GM19193 (cell line): Measurements from ENCODE around the gene KCNA5.

Experiments
- POLR2A ChIP-seq: IDR thresholded peaks from 4 replicates; pipeline ENCODE4 v1.6.1; 2011; ENCODE audit not compliant: insufficient read depth, insufficient read length; ENCODE audit errors: extremely low read depth

Gene KCNA5

GRCh38 chr12:5068126-5068525 lies 24.4 kb downstream of the KCNA5 start:
- no peak for TF ChIP-seq POLR2A

GRCh38 chr12:5068619-5069018 lies 24.9 kb downstream of the KCNA5 start:
- no peak for TF ChIP-seq POLR2A

GRCh38 chr12:5070090-5070489 lies 26.4 kb downstream of the KCNA5 start:
- no peak for TF ChIP-seq POLR2A

GRCh38 chr12:5071496-5071895 lies 27.8 kb downstream of the KCNA5 start:
- no peak for TF ChIP-seq POLR2A

- TF ChIP-seq POLR2A = no peak
Measured at GRCh38 chr12:5072311-5072710, 28.6 kb downstream of the KCNA5 start.

GRCh38 chr12:5073054-5073453 lies 29.4 kb downstream of the KCNA5 start:
- no peak for TF ChIP-seq POLR2A

GRCh38 chr12:5073853-5074252 lies 30.2 kb downstream of the KCNA5 start:
- no peak for TF ChIP-seq POLR2A

- no peak for TF ChIP-seq POLR2A
Measured at GRCh38 chr12:5076761-5077160, 33.1 kb downstream of the KCNA5 start.

- no peak for TF ChIP-seq POLR2A
Measured at GRCh38 chr12:5078423-5078822, 34.7 kb downstream of the KCNA5 start.

GRCh38 chr12:5081016-5081415 lies 37.3 kb downstream of the KCNA5 start:
- TF ChIP-seq POLR2A = no peak

GRCh38 chr12:5083955-5084849 lies 40.5 kb downstream of the KCNA5 start:
- no peak for TF ChIP-seq POLR2A

GRCh38 chr12:5085896-5086295 lies 42.2 kb downstream of the KCNA5 start:
- TF ChIP-seq POLR2A = no peak

- TF ChIP-seq POLR2A = no peak
Measured at GRCh38 chr12:5087831-5088554, 44.3 kb downstream of the KCNA5 start.

GRCh38 chr12:5088586-5089264 lies 45.0 kb downstream of the KCNA5 start:
- TF ChIP-seq POLR2A = no peak

GRCh38 chr12:5094551-5094950 lies 50.9 kb downstream of the KCNA5 start:
- TF ChIP-seq POLR2A = no peak
